ENCODE measurements around the gene TOMT.

Gene TOMT, protein sequence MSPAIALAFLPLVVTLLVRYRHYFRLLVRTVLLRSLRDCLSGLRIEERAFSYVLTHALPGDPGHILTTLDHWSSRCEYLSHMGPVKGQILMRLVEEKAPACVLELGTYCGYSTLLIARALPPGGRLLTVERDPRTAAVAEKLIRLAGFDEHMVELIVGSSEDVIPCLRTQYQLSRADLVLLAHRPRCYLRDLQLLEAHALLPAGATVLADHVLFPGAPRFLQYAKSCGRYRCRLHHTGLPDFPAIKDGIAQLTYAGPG

DNA sequence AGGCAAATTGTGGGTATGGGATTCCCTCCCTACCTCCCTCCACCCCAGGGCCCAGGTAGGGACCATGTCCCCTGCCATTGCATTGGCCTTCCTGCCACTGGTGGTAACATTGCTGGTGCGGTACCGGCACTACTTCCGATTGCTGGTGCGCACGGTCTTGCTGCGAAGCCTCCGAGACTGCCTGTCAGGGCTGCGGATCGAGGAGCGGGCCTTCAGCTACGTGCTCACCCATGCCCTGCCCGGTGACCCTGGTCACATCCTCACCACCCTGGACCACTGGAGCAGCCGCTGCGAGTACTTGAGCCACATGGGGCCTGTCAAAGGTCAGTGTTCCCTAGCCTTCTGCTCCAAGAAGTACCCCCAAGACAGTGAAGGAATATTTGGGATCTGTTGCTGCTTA, at the start of gene TOMT:
TOMT (plus strand) TSS at position 37 of the 400 bp plus-strand sequence; CDS start at position 65, 28 bp downstream.
- no peak for DNase-seq (ENCODE audit: low read depth)

DNA sequence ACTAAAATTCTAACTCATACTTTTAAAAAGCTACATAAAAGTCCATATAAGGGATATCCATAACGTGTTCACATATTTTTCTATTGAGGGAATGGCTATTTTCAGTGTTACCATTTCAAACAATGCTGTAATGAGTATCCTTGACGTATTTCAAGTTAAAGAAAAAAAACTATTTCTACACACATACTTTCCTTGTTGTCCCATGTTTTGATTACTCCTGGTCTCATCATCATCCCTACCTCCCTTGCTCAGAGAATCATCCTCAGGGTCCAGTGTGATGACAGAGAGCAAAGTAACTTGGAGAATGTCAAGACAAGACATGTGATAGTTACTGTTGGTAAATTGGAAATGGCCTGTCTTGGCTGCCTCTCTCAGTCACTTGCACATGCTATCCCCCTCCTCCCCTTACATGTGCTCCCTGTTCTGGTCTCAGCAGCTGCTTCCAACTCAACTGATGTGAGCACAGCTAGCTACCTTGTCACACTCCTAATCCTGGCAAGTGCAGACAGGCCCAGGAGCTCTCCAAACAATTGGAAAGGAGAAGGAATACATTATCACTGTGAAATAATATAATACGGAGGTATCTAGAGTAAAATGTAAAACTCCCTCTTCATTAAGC, 47.2 kb upstream of the TOMT start:
- no peak for DNase-seq (ENCODE audit: low read depth)

GRCh38 chr11:72061739-72062396, 43.9 kb upstream of the TOMT start:
- no peak for DNase-seq (ENCODE audit: low read depth)

- DNase-seq (ENCODE audit: low read depth): no peak
Observed at GRCh38 chr11:72066855-72067254, 38.9 kb upstream of the TOMT start.

GRCh38 chr11:72067266-72067665, 38.5 kb upstream of the TOMT start:
- no peak for DNase-seq (ENCODE audit: low read depth)

DNA sequence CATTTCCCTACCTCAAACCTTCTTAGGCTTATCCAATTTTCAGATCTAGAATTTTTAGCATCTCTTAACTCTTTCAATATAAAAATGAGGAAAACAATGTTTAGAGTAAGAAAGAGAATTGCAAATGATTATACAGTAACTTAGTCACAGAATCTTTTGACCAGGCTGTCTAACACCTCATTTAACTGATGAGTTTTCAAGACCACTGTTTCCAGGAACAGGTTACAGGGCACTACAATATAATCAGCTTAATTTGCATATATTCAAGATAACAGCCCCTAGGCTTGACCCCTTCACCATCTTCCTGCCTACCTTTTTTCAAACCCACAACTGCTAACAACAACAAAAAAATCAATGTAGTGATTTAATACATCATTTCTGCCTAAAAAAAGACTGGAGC, 38.0 kb upstream of the TOMT start:
- no peak for DNase-seq (ENCODE audit: low read depth)

GRCh38 chr11:72069200-72069599, 36.5 kb upstream of the TOMT start:
- DNase-seq (ENCODE audit: low read depth): no peak

- DNase-seq (ENCODE audit: low read depth): no peak
Observed at GRCh38 chr11:72069787-72070251, 35.9 kb upstream of the TOMT start.

- no peak for DNase-seq (ENCODE audit: low read depth)
Observed at GRCh38 chr11:72070491-72070890, 35.2 kb upstream of the TOMT start.

- no peak for DNase-seq (ENCODE audit: low read depth)
Observed at GRCh38 chr11:72072348-72072747, 33.4 kb upstream of the TOMT start.

DNA sequence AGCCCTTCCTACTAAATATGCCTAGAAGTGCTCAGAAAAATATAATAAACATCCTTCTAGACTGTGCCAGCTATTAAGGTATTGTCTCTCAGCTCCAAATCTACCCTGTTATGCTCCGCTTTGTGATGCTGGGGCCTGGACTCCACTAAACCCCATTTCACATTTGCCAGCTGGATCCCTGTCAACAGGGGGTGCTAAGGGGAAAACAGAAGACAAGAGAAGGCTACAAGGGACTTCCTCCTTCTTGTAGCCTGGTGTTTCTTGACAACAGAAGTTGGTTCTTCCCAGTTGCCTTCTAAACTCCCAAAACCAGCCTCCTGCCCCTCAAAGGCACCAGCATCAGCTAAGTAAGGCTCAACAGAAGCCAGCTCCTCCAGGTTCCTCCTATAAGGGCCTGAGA, 30.6 kb upstream of the TOMT start:
- DNase-seq (ENCODE audit: low read depth): no peak

DNA sequence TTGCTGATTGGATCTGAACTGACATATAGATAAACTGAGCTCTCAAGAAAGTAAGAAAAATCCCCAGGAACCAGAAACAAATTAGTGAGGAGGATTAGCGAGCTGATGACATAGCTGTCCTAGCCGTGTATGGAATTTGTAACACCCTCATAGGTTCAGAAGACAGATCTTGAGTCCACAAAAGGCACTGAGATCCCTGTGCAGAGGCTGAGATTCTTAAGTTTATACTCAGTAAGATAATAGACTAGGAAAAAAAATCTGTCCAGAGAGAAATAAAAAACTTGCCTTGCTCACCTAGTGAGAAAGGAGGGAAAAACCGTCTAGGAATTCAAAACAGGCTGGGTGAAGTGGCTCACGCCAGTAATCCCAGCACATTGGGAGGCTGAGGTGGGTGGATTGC, 30.0 kb upstream of the TOMT start:
- DNase-seq (ENCODE audit: low read depth): no peak

DNA sequence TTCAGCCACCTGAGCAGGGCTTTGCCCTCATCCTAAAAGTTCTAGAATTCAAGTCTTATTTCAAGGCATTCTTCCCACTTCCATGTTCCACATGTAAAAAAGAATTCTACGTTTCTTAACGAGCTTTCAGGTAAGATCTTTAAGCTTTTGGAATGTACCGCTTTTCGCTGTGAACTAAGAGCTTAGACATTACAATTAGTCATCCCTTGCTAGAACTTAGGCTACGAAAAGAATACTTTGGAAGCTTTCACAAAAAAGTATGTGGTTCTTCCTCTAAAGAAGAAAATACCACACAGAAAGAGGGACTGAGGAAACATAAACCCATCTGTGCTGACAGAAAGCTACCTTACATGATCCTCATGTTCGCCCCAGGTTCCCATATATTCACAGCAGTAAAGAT, 27.2 kb upstream of the TOMT start:
- DNase-seq (ENCODE audit: low read depth): no peak

GRCh38 chr11:72079819-72080325, 25.9 kb upstream of the TOMT start:
- DNase-seq (ENCODE audit: low read depth): no peak

- peak; percentile 96 for DNase-seq (ENCODE audit: low read depth)
Observed at GRCh38 chr11:72080326-72081183, 25.2 kb upstream of the TOMT start, which contains the start of the genes LRRC51 and NUMA1. Gene LRRC51, plus strand, starts transcription at chr11:72080850. Its CDS starts 8,234 bp downstream, at chr11:72089084. Gene NUMA1, minus strand, starts transcription at chr11:72080542. Its CDS starts 44,599 bp downstream, at chr11:72035943.

- no peak for DNase-seq (ENCODE audit: low read depth)
Observed at GRCh38 chr11:72081184-72081644, 24.5 kb upstream of the TOMT start.

- DNase-seq (ENCODE audit: low read depth): no peak
Observed at GRCh38 chr11:72081821-72082453, 23.8 kb upstream of the TOMT start.

- no peak for DNase-seq (ENCODE audit: low read depth)
Observed at GRCh38 chr11:72083414-72083813, 22.3 kb upstream of the TOMT start.

DNA sequence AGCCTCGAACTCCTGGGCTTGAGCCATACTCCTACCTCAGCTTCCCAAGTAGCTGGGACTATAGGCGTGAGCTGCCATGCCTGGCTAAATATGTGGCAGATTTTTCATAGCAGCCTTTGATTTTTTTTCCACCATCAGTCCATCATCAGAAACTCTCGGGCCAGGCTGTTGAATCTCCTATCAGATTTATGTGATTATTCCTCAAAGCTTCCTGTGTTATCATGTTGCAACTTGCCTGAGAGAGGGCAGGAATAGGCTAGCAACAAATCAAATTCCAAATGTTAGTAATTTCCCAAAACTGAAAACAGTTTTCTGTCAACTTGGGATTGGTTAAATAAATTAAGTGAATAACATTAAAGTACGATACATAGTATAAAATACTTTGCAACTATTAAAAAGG, 21.6 kb upstream of the TOMT start:
- DNase-seq (ENCODE audit: low read depth): no peak

DNA sequence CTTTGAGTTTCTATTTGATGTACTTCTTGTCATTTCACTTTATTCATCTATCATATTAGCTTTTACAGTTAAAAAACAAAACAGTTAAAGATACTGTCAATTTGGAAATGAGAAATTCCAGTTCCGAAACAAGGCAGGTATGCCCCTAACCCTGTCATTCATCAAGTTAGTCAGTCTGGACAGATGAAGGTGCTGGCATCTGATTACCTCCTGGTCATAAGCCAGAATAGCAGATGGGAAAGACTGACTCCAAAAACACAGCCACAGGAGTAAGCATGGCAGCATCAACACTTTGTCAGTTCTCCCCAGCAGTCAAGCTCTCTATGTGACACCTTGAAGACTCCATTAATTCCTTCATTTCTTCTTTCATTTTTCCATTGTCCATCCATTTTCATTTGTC, 20.8 kb upstream of the TOMT start:
- DNase-seq (ENCODE audit: low read depth): no peak

- DNase-seq (ENCODE audit: low read depth): no peak
Observed at GRCh38 chr11:72085621-72086351, 19.9 kb upstream of the TOMT start.

All from stimulated activated CD8-positive, alpha-beta memory T cell treated with anti-CD3 and anti-CD28 coated beads, Interleukin-12 subunit alpha, Interleukin-12 subunit beta, amount 100 ng/mL, for 4 hours (primary cell).